ENCODE measurements around the gene LITAFD. TPM values are rescaled to one million over a fixed set of nuclear protein-coding genes. Genes with fewer than 3 reads are reported as not detected.

The LITAFD gene
- total and polyA plus RNA-seq, 9 of the 15 experiments (the other 6 are each of a cell fraction or from before 2014, with no cell fraction given) = not detected

DNA sequence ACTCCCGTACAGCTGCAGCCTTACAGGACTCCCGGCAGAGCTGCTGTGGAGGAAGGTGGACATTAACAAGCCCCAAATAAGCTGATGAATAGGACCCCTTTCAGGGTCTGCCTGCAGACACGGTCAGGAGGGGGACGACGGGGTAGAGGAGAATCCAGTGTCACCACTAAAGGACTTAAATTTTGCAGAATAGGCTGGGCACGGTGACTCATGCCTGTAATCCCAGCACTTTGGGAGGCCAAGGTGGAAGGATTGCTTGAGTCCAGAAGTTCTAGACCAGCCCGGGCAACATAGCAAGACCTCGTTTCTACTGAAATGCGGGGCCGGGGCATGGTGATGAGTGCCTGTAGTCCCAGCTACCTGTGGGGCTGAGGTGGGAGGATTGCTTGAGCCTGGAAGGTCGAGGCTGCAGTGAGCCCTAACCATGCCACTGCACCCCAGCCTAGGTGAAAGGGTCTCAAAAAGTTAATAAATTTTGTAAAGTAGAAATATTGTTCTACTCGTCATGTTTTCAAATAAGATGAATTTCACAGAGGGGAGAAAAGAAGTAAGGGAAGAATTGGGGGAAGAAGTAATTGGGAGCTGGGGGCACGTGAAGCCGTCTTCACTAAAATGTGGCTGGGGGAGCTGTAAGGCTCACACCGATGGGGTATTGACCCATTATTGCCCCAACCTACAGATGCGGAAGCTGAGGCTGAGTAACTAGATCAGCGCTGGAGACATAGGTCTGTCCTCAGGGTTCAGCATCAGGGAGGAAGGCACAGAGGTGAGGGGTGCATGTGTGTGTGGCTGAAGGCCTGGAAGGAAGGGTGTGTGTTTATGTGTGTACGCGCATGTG lies 4.7 kb downstream of the LITAFD start:
- Histone ChIP-seq H4K20me1 (replicated peaks; ENCODE audit: control insufficient read depth, insufficient read depth, low read length) (peaks cover 24% of the 10 kb centered on the region), H3K4me2 (ENCODE audit: insufficient read depth, low read length) (no peak overlapping the region), H3K36me3 (ENCODE audit: control insufficient read depth, insufficient read depth, low read length) (peaks cover 26% of the 10 kb centered on the region; the same call in 2 of the 3 replicates), H3K4me1 (replicated peaks in 1 of 2; ENCODE audit: control insufficient read depth in 2 of 2, insufficient read depth in 2 of 2, low read length in 2 of 2) (peaks cover 6 to 40% of the 10 kb centered on the region in 2 experiments; a peak in 4 of 5 replicates), H3K79me2 (ENCODE audit: control insufficient read depth, insufficient read depth, low read length) (no peaks in the 10 kb centered on the region), H3K27me3 (ENCODE audit: control insufficient read depth in 2 of 2, insufficient read depth in 2 of 2, low read length in 2 of 2) (no peaks in the 10 kb centered on the region; a peak in 1 of 5 replicates), H3K9me3 (replicated peaks; ENCODE audit: control insufficient read depth, insufficient read depth, low read depth, low read length) (no peaks in the 10 kb centered on the region), H3K4me3 (no peak overlapping the region), H3K9me1 (ENCODE audit: control insufficient read depth, insufficient read depth, low read length) (peaks cover 4% of the 10 kb centered on the region), H3K9ac (ENCODE audit: insufficient read depth in 1 of 2, low read depth in 2 of 2, low read length in 2 of 2) (no peak overlapping the region), H3K27ac (ENCODE audit: extremely low read depth, low read depth, low read length) (no peak overlapping the region), H2AFZ (ENCODE audit: low read depth, low read length) (no peak overlapping the region)
- ChIA-PET POLR2A (no interaction called here), CTCF (ENCODE audit: low intra/inter-chr PET ratio) (no interaction called here)
- WGBS (ENCODE audit: insufficient coverage, low coverage, missing lambda C conversion rate) = 55% methylated on average over 19 of the region's 19 CpGs
- no TSS peak for BruUV-seq (replicated peaks)
- in situ Hi-C loops (cut with MboI) = no loop called here
- no peak for ATAC-seq
- intact Hi-C loops (cut with micrococcal nuclease) = no loop called here
- no peak for DNase-seq (ENCODE audit: extremely low read depth in 1 of 4, low spot score in 3 of 4)
- FAIRE-seq = no peak
- TF ChIP-seq PCBP2 (IDR thresholded peaks at IDR 0.05; ENCODE audit: low read depth, low read length, poor library complexity, severe bottlenecking) = no peak
- no peak for TF ChIP-seq MCM2 (IDR thresholded peaks at IDR 0.05; ENCODE audit: low read depth)
- no peak for TF ChIP-seq ZNF586 (CRISPR knock-in tag; conservative IDR thresholded peaks at IDR 0.05)
- peak; percentile 71 for TF ChIP-seq HNRNPLL (IDR thresholded peaks at IDR 0.05; ENCODE audit: low read depth, low read length, poor library complexity, severe bottlenecking)
- TF ChIP-seq RBM17 (IDR thresholded peaks at IDR 0.05; ENCODE audit: borderline replicate concordance, low read depth, low read length) = no peak
- no peak for TF ChIP-seq ZNF23 (CRISPR knock-in tag; IDR thresholded peaks at IDR 0.05)
- TF ChIP-seq, protein P1, sequence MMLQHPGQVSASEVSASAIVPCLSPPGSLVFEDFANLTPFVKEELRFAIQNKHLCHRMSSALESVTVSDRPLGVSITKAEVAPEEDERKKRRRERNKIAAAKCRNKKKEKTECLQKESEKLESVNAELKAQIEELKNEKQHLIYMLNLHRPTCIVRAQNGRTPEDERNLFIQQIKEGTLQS (IDR thresholded peaks at IDR 0.05) = peak; percentile 8; the same call in 1 of the 2 replicates
- TF ChIP-seq, protein P1 (CRISPR knock-in tag; conservative IDR thresholded peaks at IDR 0.05) = no peak
- no peak for TF ChIP-seq ZZZ3 (IDR thresholded peaks at IDR 0.05)
- TF ChIP-seq TGIF2 (CRISPR knock-in tag; IDR thresholded peaks at IDR 0.05) = no peak
- TF ChIP-seq ZSCAN29 (IDR thresholded peaks at IDR 0.05) = no peak
- TF ChIP-seq, protein P2, sequence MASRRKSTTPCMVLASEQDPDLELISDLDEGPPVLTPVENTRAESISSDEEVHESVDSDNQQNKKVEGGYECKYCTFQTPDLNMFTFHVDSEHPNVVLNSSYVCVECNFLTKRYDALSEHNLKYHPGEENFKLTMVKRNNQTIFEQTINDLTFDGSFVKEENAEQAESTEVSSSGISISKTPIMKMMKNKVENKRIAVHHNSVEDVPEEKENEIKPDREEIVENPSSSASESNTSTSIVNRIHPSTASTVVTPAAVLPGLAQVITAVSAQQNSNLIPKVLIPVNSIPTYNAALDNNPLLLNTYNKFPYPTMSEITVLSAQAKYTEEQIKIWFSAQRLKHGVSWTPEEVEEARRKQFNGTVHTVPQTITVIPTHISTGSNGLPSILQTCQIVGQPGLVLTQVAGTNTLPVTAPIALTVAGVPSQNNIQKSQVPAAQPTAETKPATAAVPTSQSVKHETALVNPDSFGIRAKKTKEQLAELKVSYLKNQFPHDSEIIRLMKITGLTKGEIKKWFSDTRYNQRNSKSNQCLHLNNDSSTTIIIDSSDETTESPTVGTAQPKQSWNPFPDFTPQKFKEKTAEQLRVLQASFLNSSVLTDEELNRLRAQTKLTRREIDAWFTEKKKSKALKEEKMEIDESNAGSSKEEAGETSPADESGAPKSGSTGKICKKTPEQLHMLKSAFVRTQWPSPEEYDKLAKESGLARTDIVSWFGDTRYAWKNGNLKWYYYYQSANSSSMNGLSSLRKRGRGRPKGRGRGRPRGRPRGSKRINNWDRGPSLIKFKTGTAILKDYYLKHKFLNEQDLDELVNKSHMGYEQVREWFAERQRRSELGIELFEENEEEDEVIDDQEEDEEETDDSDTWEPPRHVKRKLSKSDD (conservative IDR thresholded peaks at IDR 0.05; ENCODE audit: low read length) = no peak
